Endothelial cell of umbilical vein (primary cell): ENCODE results near the gene KCTD6.

ENCODE experiments used
- CTCF ChIP-seq, 2 donors: IDR thresholded peaks; 1 replicate in 1 of 2; 2 replicates in 1 of 2; pipeline ENCODE4 v1.5.1; 2011; ENCODE audit warnings: low read length in 2 of 2, mild to moderate bottlenecking in 2 of 2, moderate library complexity in 2 of 2, control low read depth in 1 of 2, inconsistent platforms in 1 of 2, low read depth in 1 of 2; ENCODE audit not compliant: insufficient read depth in 1 of 2; ENCODE audit errors: extremely low read depth in 1 of 2
- EZH2 ChIP-seq: IDR thresholded peaks from 2 replicates; pipeline ENCODE4 v1.6.1; 2012; ENCODE audit warnings: borderline replicate concordance, low read depth, mild to moderate bottlenecking, moderate library complexity, low read length, inconsistent platforms; ENCODE audit not compliant: severe bottlenecking
- FOS ChIP-seq: IDR thresholded peaks from 2 replicates; pipeline ENCODE4 v1.6.1; 2011; ENCODE audit warnings: mild to moderate bottlenecking, low read length, moderate library complexity, borderline replicate concordance; ENCODE audit not compliant: insufficient read depth
- GATA2 ChIP-seq: IDR thresholded peaks from 2 replicates; pipeline ENCODE4 v1.7.0; 2011; ENCODE audit warnings: low read depth, mild to moderate bottlenecking, moderate library complexity, mixed read lengths, low read length; ENCODE audit not compliant: insufficient read length, insufficient read depth
- MYC ChIP-seq: IDR thresholded peaks from one replicate; pipeline ENCODE4 v1.6.1; 2011; ENCODE audit warnings: mild to moderate bottlenecking, low read depth, low read length
- POLR2A ChIP-seq: IDR thresholded peaks from 2 replicates; pipeline ENCODE4 v1.6.1; 2012; ENCODE audit warnings: low read depth, mild to moderate bottlenecking, control low read depth, low read length
- POLR2AphosphoS5 ChIP-seq: IDR thresholded peaks from 2 replicates; pipeline ENCODE4 v1.6.1; 2012; ENCODE audit warnings: low read depth, mild to moderate bottlenecking, control low read depth, low read length, moderate library complexity; ENCODE audit not compliant: insufficient read depth
- TF ChIP-seq, protein P1 (sequence below): IDR thresholded peaks from 2 replicates; pipeline ENCODE4 v1.6.1; 2011; ENCODE audit not compliant: insufficient read depth, insufficient read length

GRCh38 chr3:58496206-58496857 lies 4.4 kb downstream of the KCTD6 start:
- TF ChIP-seq CTCF (IDR thresholded peaks at IDR 0.05; ENCODE audit: extremely low read depth in 1 of 2, insufficient read depth in 1 of 2, low read depth in 1 of 2, low read length in 2 of 2) (no peak), POLR2A (no peak), EZH2 (no peak), POLR2AphosphoS5 (no peak), MYC (no peak), FOS (no peak), GATA2 (no peak)
- TF ChIP-seq, protein P1, sequence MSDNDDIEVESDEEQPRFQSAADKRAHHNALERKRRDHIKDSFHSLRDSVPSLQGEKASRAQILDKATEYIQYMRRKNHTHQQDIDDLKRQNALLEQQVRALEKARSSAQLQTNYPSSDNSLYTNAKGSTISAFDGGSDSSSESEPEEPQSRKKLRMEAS, result no peak
